ENCODE measurements around the gene TEKTIP1. TPM values are rescaled to one million over a fixed set of nuclear protein-coding genes. Genes with fewer than 3 reads are reported as not detected.

TEKTIP1 gene
- total RNA-seq, 4 donors from 2014 or later: 2.5 to 5.2 TPM; not detected in 2

DNA sequence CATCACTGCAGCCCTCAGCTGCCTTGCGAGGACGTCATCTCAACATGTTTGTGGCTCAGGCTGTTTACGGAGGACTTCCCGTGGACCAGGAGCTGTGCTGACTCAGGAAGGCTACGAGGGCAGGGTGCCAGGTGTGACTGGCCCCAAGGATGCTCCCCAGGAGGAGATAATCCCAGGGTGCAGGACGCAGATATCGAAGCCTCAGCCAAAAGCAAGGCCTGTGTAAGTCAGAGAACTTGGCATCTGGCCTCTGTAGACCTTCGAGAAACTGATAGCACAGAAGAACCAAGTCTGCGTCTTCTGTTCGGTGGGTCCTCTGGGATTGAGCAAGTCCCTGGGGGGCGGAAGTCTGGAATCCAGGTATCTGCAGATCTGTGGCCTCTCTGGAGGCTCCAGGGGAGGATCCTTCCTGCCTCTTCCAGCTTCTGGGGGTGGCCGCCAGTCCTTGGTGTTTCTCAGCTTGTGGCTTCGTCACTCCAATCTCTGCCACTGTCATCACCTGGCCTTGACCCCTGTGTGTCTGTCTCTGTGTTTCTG, 35.9 kb upstream of the TEKTIP1 start:
- H3K36me3 ChIP-seq: no peaks in the 10 kb centered on the region
- no peak for DNase-seq
- no peak overlapping the region for H3K27ac ChIP-seq
- H3K4me3 ChIP-seq: no peak overlapping the region
- in situ Hi-C loops (cut with MboI; ENCODE audit: low pct_ligation_motif_present in 1 of 4, low pct_unique_long_range_greater_than_20kb in 1 of 4, low sequenced_read_pairs in 3 of 4) (no loop called here), intact Hi-C loops (cut with DNase I; ENCODE audit: low total_unique reads) (no loop called here)
- no peaks in the 10 kb centered on the region for H3K27me3 ChIP-seq
- TF ChIP-seq, protein P1, sequence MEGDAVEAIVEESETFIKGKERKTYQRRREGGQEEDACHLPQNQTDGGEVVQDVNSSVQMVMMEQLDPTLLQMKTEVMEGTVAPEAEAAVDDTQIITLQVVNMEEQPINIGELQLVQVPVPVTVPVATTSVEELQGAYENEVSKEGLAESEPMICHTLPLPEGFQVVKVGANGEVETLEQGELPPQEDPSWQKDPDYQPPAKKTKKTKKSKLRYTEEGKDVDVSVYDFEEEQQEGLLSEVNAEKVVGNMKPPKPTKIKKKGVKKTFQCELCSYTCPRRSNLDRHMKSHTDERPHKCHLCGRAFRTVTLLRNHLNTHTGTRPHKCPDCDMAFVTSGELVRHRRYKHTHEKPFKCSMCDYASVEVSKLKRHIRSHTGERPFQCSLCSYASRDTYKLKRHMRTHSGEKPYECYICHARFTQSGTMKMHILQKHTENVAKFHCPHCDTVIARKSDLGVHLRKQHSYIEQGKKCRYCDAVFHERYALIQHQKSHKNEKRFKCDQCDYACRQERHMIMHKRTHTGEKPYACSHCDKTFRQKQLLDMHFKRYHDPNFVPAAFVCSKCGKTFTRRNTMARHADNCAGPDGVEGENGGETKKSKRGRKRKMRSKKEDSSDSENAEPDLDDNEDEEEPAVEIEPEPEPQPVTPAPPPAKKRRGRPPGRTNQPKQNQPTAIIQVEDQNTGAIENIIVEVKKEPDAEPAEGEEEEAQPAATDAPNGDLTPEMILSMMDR (IDR thresholded peaks at IDR 0.05): no peak
- TF ChIP-seq POLR2A (IDR thresholded peaks at IDR 0.05) (no peak), EP300 (IDR thresholded peaks at IDR 0.05; ENCODE audit: low read depth) (no peak), POLR2AphosphoS5 (IDR thresholded peaks at IDR 0.05) (no peak)
- H3K4me1 ChIP-seq: peaks cover 5 to 34% (median 25%) of the 10 kb centered on the region in 4 donors
- WGBS, 2 donors (ENCODE audit: low coverage in 1 of 2): 84% methylated on average over 13 of the region's 13 CpGs; no CpG with 5 or more reads in 1 of the 2 donors
- no peaks in the 10 kb centered on the region for H3K9me3 ChIP-seq

DNA sequence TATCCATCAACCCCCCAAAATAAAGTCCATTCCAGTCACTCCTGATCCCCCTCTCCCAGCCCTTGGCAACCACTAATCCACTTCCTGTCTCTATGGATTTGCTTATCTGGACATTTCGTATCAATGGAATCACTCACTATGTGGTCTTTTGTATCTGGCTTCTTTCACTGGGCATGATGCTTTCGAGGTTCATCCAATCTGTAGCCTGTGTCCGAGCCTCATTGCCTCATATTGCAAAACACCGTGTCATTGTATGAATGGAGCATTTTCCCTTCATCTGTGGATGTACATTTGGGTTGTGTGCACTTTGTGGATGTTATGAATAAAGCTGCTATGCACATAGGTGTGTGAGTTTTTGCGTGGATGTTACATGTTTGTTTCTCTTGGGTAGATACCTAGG, 34.2 kb upstream of the TEKTIP1 start:
- TF ChIP-seq EP300 (IDR thresholded peaks at IDR 0.05; ENCODE audit: low read depth): no peak
- TF ChIP-seq, protein P1 (IDR thresholded peaks at IDR 0.05): no peak
- TF ChIP-seq POLR2A (IDR thresholded peaks at IDR 0.05): no peak
- no peak for TF ChIP-seq POLR2AphosphoS5 (IDR thresholded peaks at IDR 0.05)
- no peak for DNase-seq
- peaks cover 5 to 24% (median 19%) of the 10 kb centered on the region in 4 donors for H3K4me1 ChIP-seq
- in situ Hi-C loops (cut with MboI; ENCODE audit: low pct_ligation_motif_present in 1 of 4, low pct_unique_long_range_greater_than_20kb in 1 of 4, low sequenced_read_pairs in 3 of 4): no loop called here
- H3K27me3 ChIP-seq: no peaks in the 10 kb centered on the region
- H3K4me3 ChIP-seq: no peak overlapping the region
- H3K36me3 ChIP-seq: no peaks in the 10 kb centered on the region
- WGBS, 2 donors (ENCODE audit: low coverage in 1 of 2): 82 to 90% methylated on average over 3 to 5 of the region's 5 CpGs
- H3K27ac ChIP-seq: peak overlapping the region in 2 of 4 donors; percentile 84 to 94
- no peaks in the 10 kb centered on the region for H3K9me3 ChIP-seq
- intact Hi-C loops (cut with DNase I; ENCODE audit: low total_unique reads): no loop called here

DNA sequence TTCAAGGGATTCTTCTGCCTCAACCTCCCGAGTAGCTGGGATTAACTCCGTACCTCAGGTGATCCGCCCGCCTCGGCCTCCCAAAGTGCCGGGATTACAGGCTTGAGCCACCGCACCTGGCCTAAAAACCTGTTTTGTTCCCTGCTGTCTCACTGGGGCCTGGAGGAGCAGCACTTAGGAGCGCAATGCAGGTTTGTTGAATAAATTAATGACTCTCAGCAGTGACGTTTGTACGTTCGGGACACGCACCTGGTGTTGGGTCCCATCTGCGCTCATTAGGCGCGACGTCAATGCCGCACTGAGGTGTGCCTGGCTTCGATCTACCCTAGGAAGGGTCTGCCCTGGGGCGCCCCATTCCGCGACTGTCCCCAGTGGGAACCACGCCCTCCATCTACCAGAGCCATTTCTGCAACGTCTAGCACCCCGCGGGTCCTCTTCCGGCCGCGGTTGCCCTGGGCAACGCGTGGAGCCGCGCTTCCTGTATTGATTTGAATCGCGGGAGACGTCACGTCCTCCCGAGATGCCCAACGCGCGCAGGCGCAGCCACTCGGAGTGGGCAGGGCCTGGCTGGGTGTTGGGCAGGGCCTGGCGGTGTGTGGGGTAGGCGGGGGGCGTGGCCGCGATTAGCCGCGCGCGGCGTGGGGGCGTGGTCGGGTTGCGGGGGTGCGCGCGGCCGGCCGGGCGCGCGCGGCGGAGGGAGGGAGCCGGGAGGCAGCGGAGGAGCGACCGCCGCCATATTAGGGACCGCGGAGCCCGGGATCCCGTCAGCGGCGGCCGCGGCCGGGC, 33.2 kb upstream of the TEKTIP1 start, which contains the start of gene FZR1:
Gene FZR1, plus strand, starts transcription at position 714 of the 786 bp plus-strand sequence. CDS start 16,679 bp downstream, outside the sequence.
- Histone ChIP-seq H3K27ac (peak within 1 kb of the TSS; percentile 88 to 97 (median 94)), H3K36me3 (no peaks in the 10 kb centered on the region), H3K27me3 (no peaks in the 10 kb centered on the region), H3K9me3 (no peaks in the 10 kb centered on the region), H3K4me1 (peaks cover 5 to 22% (median 16%) of the 10 kb centered on the region in 4 donors), H3K4me3 (peak within 1 kb of the TSS; percentile 95 to 99 (median 98))
- peak; percentile 100 for DNase-seq
- TF ChIP-seq EP300 (IDR thresholded peaks at IDR 0.05; ENCODE audit: low read depth): no peak
- peak; percentile 51 to 64 (median 62) for TF ChIP-seq POLR2AphosphoS5 (IDR thresholded peaks at IDR 0.05)
- peak; percentile 61 for TF ChIP-seq POLR2A (IDR thresholded peaks at IDR 0.05)
- TF ChIP-seq, protein P1 (IDR thresholded peaks at IDR 0.05): peak in 1 of 5 experiments; percentile 14
- in situ Hi-C loops (cut with MboI; ENCODE audit: low pct_ligation_motif_present in 1 of 4, low pct_unique_long_range_greater_than_20kb in 1 of 4, low sequenced_read_pairs in 3 of 4) (no loop called here), intact Hi-C loops (cut with DNase I; ENCODE audit: low total_unique reads) (no loop called here)
- 0 to 3% methylated on average over 2 to 38 of the region's 79 CpGs for WGBS, 2 donors (ENCODE audit: low coverage in 1 of 2)
